Measurements from ENCODE around the gene PLEKHG4B. TPM values are rescaled to one million over a fixed set of nuclear protein-coding genes. Genes with fewer than 3 reads are reported as not detected.
"Not testable (repeated sequence)": the region's sequence is repeated elsewhere in the genome, so short reads cannot be mapped to it uniquely, and the experiment has no call there.

The PLEKHG4B gene
- polyA plus RNA-seq, 6 donors from 2014 or later: 0.03 TPM; not detected in 5

DNA sequence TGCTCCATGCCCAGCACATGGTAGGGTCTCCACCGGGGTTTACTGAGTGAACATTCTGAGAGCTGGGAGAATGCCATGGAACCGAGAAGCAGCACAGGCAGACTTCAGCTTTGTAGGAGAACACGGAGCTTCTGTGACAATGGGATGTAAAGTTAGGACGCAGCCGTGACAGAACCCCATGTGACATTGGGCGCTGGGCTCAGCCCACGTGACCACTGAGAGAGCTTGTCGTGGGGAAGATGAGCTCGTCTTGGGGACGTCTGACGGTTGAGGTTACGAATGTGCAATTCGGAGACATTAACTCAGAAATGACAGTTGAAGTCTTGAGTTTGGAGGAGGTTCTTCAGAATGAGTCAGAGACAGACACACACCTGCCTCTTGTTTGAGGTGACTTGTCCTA, 139.7 kb downstream of the PLEKHG4B start:
- no peak overlapping the region for H3K4me3 Mint-ChIP-seq
- peak overlapping the region in 2 of 6 donors; percentile 63 to 84 for H3K27ac Mint-ChIP-seq
- peaks cover 0 to 6% (median 0%) of the 10 kb centered on the region in 3 donors for H3K4me1 Mint-ChIP-seq
- no peak for DNase-seq
- H3K36me3 Mint-ChIP-seq: peaks cover 24 to 35% of the 10 kb centered on the region in 2 donors
- no peaks in the 10 kb centered on the region for H3K27me3 Mint-ChIP-seq
- ATAC-seq (ENCODE audit: low read depth in 2 of 2): no peak
- H3K9me3 Mint-ChIP-seq: no peaks in the 10 kb centered on the region

DNA sequence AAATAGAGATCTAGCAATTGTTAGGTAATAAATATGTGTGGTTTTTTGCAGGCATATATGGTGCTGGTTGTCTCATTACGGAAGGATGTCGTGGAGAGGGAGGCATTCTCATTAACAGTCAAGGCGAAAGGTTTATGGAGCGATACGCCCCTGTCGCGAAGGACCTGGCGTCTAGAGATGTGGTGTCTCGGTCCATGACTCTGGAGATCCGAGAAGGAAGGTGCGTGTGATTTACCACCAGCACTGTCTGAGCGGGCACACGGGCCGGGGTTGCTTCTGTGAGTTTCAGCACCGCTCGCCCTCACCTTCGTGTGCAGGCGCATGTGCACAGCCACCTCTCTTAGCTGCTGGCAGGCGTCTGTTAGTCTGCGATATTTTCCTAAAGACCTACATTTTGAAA, 141.5 kb downstream of the PLEKHG4B start:
- not testable (repeated sequence) for H3K4me3 Mint-ChIP-seq; H3K27ac Mint-ChIP-seq; ATAC-seq (ENCODE audit: low read depth in 2 of 2)

DNA sequence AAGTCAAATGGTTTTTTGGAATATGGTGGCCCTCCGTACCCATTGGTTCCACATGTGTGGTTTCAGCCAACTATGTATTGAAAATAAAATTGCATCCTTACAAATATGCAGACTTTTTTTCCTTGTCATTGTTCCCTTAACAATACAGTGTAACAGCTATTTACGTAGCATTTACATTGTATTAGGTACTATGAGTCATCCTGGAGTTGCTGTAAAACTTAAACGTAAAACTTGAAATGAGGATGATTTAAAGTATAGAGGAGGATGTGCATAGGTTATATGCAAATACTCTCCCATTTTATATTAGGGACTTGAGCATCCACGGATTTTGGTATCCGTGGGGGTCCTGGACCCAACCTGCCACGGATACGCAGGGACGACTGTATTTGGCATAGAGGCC, 142.5 kb downstream of the PLEKHG4B start:
- no peak for ATAC-seq (ENCODE audit: low read depth in 2 of 2)
- H3K4me1 Mint-ChIP-seq: no peaks in the 10 kb centered on the region
- no peaks in the 10 kb centered on the region for H3K27me3 Mint-ChIP-seq
- H3K36me3 Mint-ChIP-seq: peaks cover 17 to 19% of the 10 kb centered on the region in 2 donors
- H3K9me3 Mint-ChIP-seq: no peaks in the 10 kb centered on the region
- no peak overlapping the region for H3K27ac Mint-ChIP-seq
- DNase-seq: no peak
- H3K4me3 Mint-ChIP-seq: no peak overlapping the region

More for the DNA sequence above, 141.5 kb downstream of the PLEKHG4B start:
- peaks cover 22 to 24% of the 10 kb centered on the region in 2 donors for H3K36me3 Mint-ChIP-seq
- DNase-seq, H3K4me1 Mint-ChIP-seq, H3K9me3 Mint-ChIP-seq, H3K27me3 Mint-ChIP-seq: not testable (repeated sequence)

DNA sequence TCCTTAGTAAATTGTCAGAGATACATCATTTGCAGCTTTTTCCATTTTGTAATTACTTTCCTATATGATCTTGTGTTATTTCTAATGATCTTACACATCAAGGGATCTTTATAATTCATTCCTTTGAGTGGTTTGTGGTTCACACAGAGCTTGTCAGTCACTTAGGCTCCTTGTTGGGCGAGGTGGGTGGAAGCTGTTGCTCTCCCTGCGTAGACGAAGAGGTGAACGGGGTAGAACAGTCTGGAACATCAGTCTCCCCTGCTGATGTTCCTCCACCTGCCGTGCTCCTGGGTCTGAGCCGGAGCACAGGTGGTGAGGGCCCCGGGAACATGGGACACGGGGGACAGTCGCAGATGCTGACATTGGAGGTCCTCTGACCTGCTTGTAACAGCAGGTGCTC, 143.6 kb downstream of the PLEKHG4B start:
- not testable (repeated sequence) for H3K27ac Mint-ChIP-seq; ATAC-seq (ENCODE audit: low read depth in 2 of 2); H3K27me3 Mint-ChIP-seq; H3K4me3 Mint-ChIP-seq; H3K9me3 Mint-ChIP-seq; DNase-seq; H3K4me1 Mint-ChIP-seq
- peaks cover 16 to 18% of the 10 kb centered on the region in 2 donors for H3K36me3 Mint-ChIP-seq

DNA sequence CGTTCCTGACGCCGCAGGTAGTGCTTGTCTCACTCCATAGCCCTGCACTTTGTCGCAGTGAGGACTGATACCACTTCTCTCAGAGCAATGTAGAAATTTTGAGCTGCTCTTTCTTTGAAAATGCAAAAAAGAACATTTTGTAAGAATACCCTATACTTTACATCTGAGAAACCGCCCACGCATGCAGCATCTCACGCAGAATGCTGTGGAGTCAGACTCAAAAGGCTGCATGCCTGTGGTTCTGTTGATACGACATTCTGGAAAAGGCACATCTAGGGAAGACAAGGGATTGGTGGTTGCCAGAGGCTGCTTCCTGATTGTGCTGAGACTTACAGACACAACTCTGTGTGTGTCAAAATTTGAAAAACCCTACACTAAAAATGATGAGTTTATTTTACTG, 146.0 kb downstream of the PLEKHG4B start:
- peaks cover 30 to 31% of the 10 kb centered on the region in 2 donors for H3K36me3 Mint-ChIP-seq
- H3K27ac Mint-ChIP-seq; H3K4me3 Mint-ChIP-seq; H3K9me3 Mint-ChIP-seq; H3K27me3 Mint-ChIP-seq; ATAC-seq (ENCODE audit: low read depth in 2 of 2); DNase-seq; H3K4me1 Mint-ChIP-seq: not testable (repeated sequence)

Other genes starting within 250 kb of the PLEKHG4B start
- not detected for gene LRRC14B, start 99.3 kb downstream of the PLEKHG4B start, polyA plus RNA-seq (ENCODE audit: low read depth in 6 of 6)
- 1 to 10 TPM; 1.7 to 5.8 (median 2.5) TPM for gene CCDC127, start 126.0 kb downstream of the PLEKHG4B start, polyA plus RNA-seq (ENCODE audit: low read depth in 6 of 6)
- 100 to 1,000 TPM; 145 to 224 (median 180) TPM for gene SDHA, start 126.2 kb downstream of the PLEKHG4B start, polyA plus RNA-seq (ENCODE audit: low read depth in 6 of 6)
- 100 to 1,000 TPM; 200 to 248 (median 220) TPM for gene PDCD6, start 179.5 kb downstream of the PLEKHG4B start, polyA plus RNA-seq (ENCODE audit: low read depth in 6 of 6)
- gene AHRR, start 229.5 kb downstream of the PLEKHG4B start, polyA plus RNA-seq (ENCODE audit: low read depth in 6 of 6): under 1 TPM in 1 of 6 donors, not detected in 5; 0.09 TPM